HepG2 (cell line): ENCODE data around the gene CEBPA. TPM values are rescaled to one million over a fixed set of nuclear protein-coding genes. Genes with fewer than 3 reads are reported as not detected.

ENCODE experiments used
- AKNA ChIP-seq: sonication (generic); formaldehyde crosslinking; IDR thresholded peaks from 2 replicates; pipeline ENCODE4 v1.4.0; 2020; ENCODE audit warnings: missing genetic modification reagents, borderline replicate concordance
- CAMTA2 ChIP-seq: sonication (generic); formaldehyde crosslinking; IDR thresholded peaks from 2 replicates; pipeline ENCODE4 v1.4.0; 2020; ENCODE audit warnings: mild to moderate bottlenecking, missing genetic modification reagents, borderline replicate concordance
- EZH2 ChIP-seq: conservative IDR thresholded peaks from 2 replicates; pipeline ENCODE4 v1.6.1; 2012; ENCODE audit warnings: mild to moderate bottlenecking, low read depth, low read length, moderate library complexity
- NFATC3 ChIP-seq: sonication (generic); formaldehyde crosslinking; IDR thresholded peaks from 2 replicates; pipeline ENCODE4 v1.5.1; 2020; ENCODE audit warnings: mild to moderate bottlenecking, missing genetic modification reagents
- SALL2 ChIP-seq: sonication (generic); formaldehyde crosslinking; IDR thresholded peaks from 2 replicates; pipeline ENCODE4 v1.8.1; 2023; ENCODE audit warnings: mild to moderate bottlenecking, missing genetic modification reagents, inconsistent platforms
- STAT5B ChIP-seq: sonication (generic); formaldehyde crosslinking; IDR thresholded peaks from 2 replicates; pipeline ENCODE4 v1.4.0; 2020; ENCODE audit warnings: missing genetic modification reagents
- TBP ChIP-seq: sonication (generic); formaldehyde crosslinking; IDR thresholded peaks from 2 replicates; pipeline ENCODE4 v1.5.0; 2020; ENCODE audit warnings: missing genetic modification reagents
- YY1 ChIP-seq: IDR thresholded peaks from 2 replicates; pipeline ENCODE4 v1.6.1; 2011; ENCODE audit warnings: low read length, low read depth, moderate library complexity, mild to moderate bottlenecking; ENCODE audit not compliant: insufficient read depth, insufficient replicate concordance
- ZBTB8A ChIP-seq: sonication (generic); formaldehyde crosslinking; IDR thresholded peaks from 2 replicates; pipeline ENCODE4 v1.4.0; 2020; ENCODE audit warnings: mild to moderate bottlenecking, low read depth, missing genetic modification reagents, borderline replicate concordance
- ZKSCAN1 ChIP-seq: fragments of 150-350 bp; IDR thresholded peaks from 2 replicates; pipeline ENCODE4 v1.6.1; 2014; ENCODE audit warnings: low read length
- ZMYM2 ChIP-seq: sonication (generic); formaldehyde crosslinking; IDR thresholded peaks from 2 replicates; pipeline ENCODE4 v1.8.0; 2022; ENCODE audit warnings: mild to moderate bottlenecking, missing genetic modification reagents
- ZNF251 ChIP-seq: sonication (generic); formaldehyde crosslinking; IDR thresholded peaks from 2 replicates; pipeline ENCODE4 v1.9.0; 2021; ENCODE audit warnings: mild to moderate bottlenecking, missing genetic modification reagents
- ZNF430 ChIP-seq: sonication (generic); formaldehyde crosslinking; IDR thresholded peaks from 2 replicates; pipeline ENCODE4 v1.9.0; 2021; ENCODE audit warnings: mild to moderate bottlenecking, missing genetic modification reagents
- ZNF557 ChIP-seq: sonication (generic); formaldehyde crosslinking; IDR thresholded peaks from 2 replicates; pipeline ENCODE4 v1.4.0; 2020; ENCODE audit warnings: missing genetic modification reagents
- ZNF570 ChIP-seq: sonication (generic); formaldehyde crosslinking; IDR thresholded peaks from 2 replicates; pipeline ENCODE4 v1.4.0; 2020; ENCODE audit warnings: mild to moderate bottlenecking, missing genetic modification reagents, borderline replicate concordance
- ZNF607 ChIP-seq: sonication (generic); formaldehyde crosslinking; IDR thresholded peaks from 2 replicates; pipeline ENCODE4 v1.5.1; 2020; ENCODE audit warnings: missing genetic modification reagents, mild to moderate bottlenecking, borderline replicate concordance
- ZNF678 ChIP-seq: sonication (generic); formaldehyde crosslinking; IDR thresholded peaks from 2 replicates; pipeline ENCODE4 v1.4.0; 2020; ENCODE audit warnings: mild to moderate bottlenecking, missing genetic modification reagents
- ZSCAN20 ChIP-seq: sonication (generic); formaldehyde crosslinking; IDR thresholded peaks from 2 replicates; pipeline ENCODE4 v1.4.0; 2020; ENCODE audit warnings: missing genetic modification reagents, mild to moderate bottlenecking, borderline replicate concordance
- polyA plus RNA-seq, 8 experiments: library from polyadenylated mRNA; depleted of rRNA in 3 of 8; stranded (reverse) in 7 of 8; unstranded in 1 of 8; fragments of >200 nt; fragmentation: Illumina TruSeq in 4 of 8; extraction: Trizol in 4 of 8; gene quantifications; 2 replicates each; pipeline versions ENCODE4 v1.2.1 to v1.2.3, GENCODE V29; 2011 to 2016; ENCODE audit warnings: low read depth in 4 of 8, missing spikeins in 1 of 8, mixed read lengths in 1 of 8; ENCODE audit not compliant: insufficient read depth in 1 of 8
- total RNA-seq, 5 experiments: library from RNA; depleted of rRNA; stranded (reverse); fragments of >200 nt; fragmentation: Illumina TruSeq; extraction: Trizol; gene quantifications; 2 replicates each; pipeline ENCODE4 v1.2.3, GENCODE V29; 2016; ENCODE audit warnings: low read depth in 1 of 5
- TF ChIP-seq, protein P1 (sequence below): sonication (generic); formaldehyde crosslinking; IDR thresholded peaks from 2 replicates; pipeline ENCODE4 v1.4.0; 2020; ENCODE audit warnings: mild to moderate bottlenecking, missing genetic modification reagents
- TF ChIP-seq, protein P2 (sequence below): sonication (generic); formaldehyde crosslinking; IDR thresholded peaks from 2 replicates; pipeline ENCODE4 v1.4.0; 2020; ENCODE audit warnings: mild to moderate bottlenecking, missing genetic modification reagents

CEBPA gene
- total and polyA plus RNA-seq, 2 of the 13 experiments (the other 11 are each of a cell fraction or from before 2014, with no cell fraction given) = 24.8 to 103 TPM

DNA sequence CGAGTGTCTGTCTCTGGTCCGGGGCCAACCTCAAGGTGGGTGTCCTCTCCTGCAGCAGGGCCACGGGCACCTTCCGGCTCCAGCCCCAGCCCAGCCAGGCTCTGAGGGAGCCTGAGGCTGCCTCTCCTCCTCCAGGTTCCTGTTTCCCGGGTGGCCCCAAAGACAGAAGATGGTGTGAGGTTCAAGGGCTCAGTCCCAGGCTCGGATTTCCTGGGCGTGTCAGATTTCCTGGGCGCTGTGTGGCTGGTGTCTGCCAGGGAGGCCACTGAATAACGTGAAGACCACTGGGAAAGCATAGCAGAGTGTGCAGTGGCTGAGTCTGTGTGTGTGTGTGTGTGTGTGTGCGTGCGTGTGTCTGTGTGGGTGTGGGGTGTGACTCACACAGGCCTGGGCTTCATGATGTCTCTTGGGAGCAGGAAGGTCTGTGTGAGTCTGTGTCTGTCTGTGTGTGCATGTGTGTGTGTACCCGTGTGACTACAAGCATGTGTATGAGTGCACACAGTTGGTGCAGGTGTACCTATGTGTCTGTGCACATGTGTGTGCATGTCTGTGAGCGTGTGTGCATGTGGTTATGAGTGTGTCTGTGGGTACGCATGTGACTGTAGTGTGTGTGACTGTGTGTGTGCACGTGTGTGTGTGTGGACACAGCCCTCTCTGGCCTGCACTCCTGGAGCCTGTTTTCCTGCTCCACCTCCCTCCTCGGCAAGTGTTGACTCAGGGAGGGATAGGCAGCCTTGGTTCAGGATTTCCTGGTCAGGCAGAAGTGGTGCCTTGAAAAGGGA lies 28.3 kb downstream of the CEBPA start (continued):
- TF ChIP-seq, protein P1, sequence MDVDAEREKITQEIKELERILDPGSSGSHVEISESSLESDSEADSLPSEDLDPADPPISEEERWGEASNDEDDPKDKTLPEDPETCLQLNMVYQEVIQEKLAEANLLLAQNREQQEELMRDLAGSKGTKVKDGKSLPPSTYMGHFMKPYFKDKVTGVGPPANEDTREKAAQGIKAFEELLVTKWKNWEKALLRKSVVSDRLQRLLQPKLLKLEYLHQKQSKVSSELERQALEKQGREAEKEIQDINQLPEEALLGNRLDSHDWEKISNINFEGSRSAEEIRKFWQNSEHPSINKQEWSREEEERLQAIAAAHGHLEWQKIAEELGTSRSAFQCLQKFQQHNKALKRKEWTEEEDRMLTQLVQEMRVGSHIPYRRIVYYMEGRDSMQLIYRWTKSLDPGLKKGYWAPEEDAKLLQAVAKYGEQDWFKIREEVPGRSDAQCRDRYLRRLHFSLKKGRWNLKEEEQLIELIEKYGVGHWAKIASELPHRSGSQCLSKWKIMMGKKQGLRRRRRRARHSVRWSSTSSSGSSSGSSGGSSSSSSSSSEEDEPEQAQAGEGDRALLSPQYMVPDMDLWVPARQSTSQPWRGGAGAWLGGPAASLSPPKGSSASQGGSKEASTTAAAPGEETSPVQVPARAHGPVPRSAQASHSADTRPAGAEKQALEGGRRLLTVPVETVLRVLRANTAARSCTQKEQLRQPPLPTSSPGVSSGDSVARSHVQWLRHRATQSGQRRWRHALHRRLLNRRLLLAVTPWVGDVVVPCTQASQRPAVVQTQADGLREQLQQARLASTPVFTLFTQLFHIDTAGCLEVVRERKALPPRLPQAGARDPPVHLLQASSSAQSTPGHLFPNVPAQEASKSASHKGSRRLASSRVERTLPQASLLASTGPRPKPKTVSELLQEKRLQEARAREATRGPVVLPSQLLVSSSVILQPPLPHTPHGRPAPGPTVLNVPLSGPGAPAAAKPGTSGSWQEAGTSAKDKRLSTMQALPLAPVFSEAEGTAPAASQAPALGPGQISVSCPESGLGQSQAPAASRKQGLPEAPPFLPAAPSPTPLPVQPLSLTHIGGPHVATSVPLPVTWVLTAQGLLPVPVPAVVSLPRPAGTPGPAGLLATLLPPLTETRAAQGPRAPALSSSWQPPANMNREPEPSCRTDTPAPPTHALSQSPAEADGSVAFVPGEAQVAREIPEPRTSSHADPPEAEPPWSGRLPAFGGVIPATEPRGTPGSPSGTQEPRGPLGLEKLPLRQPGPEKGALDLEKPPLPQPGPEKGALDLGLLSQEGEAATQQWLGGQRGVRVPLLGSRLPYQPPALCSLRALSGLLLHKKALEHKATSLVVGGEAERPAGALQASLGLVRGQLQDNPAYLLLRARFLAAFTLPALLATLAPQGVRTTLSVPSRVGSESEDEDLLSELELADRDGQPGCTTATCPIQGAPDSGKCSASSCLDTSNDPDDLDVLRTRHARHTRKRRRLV (CRISPR knock-in tag) = no peak
- TF ChIP-seq ZNF251 (no peak), ZMYM2 (CRISPR knock-in tag) (peak; percentile 96), ZBTB8A (no peak), CAMTA2 (CRISPR knock-in tag) (no peak), ZNF430 (CRISPR knock-in tag) (no peak), ZNF570 (no peak), EZH2 (no peak), ZNF607 (0 out of 2 replicates have a peak, but pooled peaks have one; percentile 21), ZNF678 (CRISPR knock-in tag) (no peak), AKNA (CRISPR knock-in tag) (no peak), ZSCAN20 (CRISPR knock-in tag) (no peak), TBP (CRISPR knock-in tag) (no peak), NFATC3 (CRISPR knock-in tag) (no peak), SALL2 (CRISPR knock-in tag) (peak; percentile 77; the same call in 1 of the 2 replicates), ZNF557 (CRISPR knock-in tag) (no peak), YY1 (no peak), ZKSCAN1 (no peak), STAT5B (CRISPR knock-in tag) (no peak)
- TF ChIP-seq, protein P2, sequence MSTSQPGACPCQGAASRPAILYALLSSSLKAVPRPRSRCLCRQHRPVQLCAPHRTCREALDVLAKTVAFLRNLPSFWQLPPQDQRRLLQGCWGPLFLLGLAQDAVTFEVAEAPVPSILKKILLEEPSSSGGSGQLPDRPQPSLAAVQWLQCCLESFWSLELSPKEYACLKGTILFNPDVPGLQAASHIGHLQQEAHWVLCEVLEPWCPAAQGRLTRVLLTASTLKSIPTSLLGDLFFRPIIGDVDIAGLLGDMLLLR = no peak
